ENCODE data around the gene MACROD2. TPM values are rescaled to one million over a fixed set of nuclear protein-coding genes. Genes with fewer than 3 reads are reported as not detected.

Gene MACROD2
- total RNA-seq, 4 donors from 2014 or later = 10.0 to 24.0 (median 17.0) TPM

DNA sequence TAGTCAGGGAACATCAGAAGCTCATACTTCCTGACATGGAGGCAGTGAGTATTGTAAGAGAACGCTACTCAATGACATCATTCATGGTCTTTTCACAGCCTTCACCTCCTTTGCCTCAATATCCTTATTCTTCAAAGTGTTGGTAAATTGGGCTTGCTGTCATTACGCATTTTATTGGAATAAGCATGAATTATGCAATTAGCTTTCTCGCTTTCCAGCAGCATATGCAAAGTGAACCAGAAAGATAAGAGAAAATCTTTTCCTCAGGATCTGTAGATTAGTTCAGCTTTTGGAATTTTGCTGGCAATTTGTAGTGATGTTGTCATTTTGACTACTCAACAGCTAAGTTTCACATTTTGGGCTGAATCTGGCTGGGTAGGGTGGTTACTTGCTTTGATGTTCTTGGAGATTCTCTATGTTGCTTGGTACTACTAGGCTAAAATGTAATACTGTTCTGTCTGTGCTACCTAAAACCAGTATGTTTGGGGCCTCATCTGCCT, 1565.8 kb downstream of the MACROD2 start:
- no peak for TF ChIP-seq POLR2A (IDR thresholded peaks at IDR 0.05)
- TF ChIP-seq, protein P1, sequence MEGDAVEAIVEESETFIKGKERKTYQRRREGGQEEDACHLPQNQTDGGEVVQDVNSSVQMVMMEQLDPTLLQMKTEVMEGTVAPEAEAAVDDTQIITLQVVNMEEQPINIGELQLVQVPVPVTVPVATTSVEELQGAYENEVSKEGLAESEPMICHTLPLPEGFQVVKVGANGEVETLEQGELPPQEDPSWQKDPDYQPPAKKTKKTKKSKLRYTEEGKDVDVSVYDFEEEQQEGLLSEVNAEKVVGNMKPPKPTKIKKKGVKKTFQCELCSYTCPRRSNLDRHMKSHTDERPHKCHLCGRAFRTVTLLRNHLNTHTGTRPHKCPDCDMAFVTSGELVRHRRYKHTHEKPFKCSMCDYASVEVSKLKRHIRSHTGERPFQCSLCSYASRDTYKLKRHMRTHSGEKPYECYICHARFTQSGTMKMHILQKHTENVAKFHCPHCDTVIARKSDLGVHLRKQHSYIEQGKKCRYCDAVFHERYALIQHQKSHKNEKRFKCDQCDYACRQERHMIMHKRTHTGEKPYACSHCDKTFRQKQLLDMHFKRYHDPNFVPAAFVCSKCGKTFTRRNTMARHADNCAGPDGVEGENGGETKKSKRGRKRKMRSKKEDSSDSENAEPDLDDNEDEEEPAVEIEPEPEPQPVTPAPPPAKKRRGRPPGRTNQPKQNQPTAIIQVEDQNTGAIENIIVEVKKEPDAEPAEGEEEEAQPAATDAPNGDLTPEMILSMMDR (IDR thresholded peaks at IDR 0.05) = no peak
- intact Hi-C loops (cut with DNase I; ENCODE audit: low total_unique reads) = no loop called here
- 91 to 95% methylated on average over 3 of the region's 3 CpGs for WGBS, 2 donors
- no peak for DNase-seq (ENCODE audit: low spot score in 2 of 2)
- H3K4me3 ChIP-seq (ENCODE audit: low read depth, poor library complexity, severe bottlenecking) = no peak overlapping the region

DNA sequence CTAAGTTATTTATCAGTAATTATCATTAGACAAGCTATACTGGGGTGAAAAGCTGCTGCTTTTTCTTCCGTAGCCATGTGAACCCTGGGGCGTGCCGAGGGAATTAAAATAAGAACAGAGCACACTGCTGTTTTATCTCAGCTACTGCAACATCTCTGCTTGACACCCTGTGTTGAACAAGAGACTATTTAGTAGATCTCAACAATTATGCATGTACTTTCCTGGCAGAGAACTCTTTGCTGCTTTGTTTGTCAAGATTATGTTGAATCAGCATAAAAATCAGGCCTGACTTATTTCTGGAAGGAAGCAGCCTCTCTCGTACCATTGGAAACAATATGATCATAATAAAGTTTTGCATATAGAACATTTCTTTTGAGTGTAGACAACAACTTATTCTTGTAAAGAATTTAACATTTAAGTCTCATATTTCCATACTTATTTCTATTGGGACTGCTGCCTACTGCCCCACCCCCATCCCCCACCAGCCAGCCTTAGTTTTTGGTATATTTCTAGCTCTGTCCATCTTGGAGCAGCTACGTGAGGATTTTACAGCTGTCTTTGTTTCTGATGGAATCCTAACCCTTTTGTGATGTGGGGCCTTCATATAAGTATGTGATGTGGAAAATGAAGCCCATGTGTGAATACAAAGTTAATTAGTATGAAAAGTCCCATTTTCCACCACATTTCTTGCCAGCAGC, 1566.5 kb downstream of the MACROD2 start:
- TF ChIP-seq, protein P1 (IDR thresholded peaks at IDR 0.05) = no peak
- TF ChIP-seq POLR2A (IDR thresholded peaks at IDR 0.05) = no peak
- DNase-seq (ENCODE audit: low spot score in 2 of 2) = no peak
- intact Hi-C loops (cut with DNase I; ENCODE audit: low total_unique reads) = no loop called here
- no peak overlapping the region for H3K4me3 ChIP-seq (ENCODE audit: low read depth, poor library complexity, severe bottlenecking)
- WGBS, 2 donors = 81 to 85% methylated on average over 5 of the region's 5 CpGs

DNA sequence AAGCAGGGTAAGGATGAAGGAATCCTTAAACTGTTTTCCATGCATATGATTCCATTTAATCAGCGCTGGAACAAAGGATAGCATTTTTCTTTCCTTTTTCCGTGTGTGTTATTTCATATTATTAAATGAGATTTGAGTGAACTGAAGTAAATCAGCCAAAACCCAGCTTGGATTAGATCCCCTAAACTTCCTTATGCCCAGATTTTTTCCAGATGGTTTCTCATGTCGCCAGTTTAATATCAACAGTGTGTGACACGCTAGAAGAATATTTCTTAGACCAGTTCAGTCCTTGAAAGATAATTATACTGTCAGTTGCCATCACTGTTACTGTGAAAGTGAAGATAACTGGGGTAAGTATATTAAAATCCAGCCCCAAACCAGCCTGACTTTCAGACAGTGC, 1568.5 kb downstream of the MACROD2 start:
- 62 to 71% methylated on average over 4 of the region's 4 CpGs for WGBS, 2 donors
- intact Hi-C loops (cut with DNase I; ENCODE audit: low total_unique reads) = no loop called here
- H3K4me3 ChIP-seq (ENCODE audit: low read depth, poor library complexity, severe bottlenecking) = no peak overlapping the region
- TF ChIP-seq, protein P1 (IDR thresholded peaks at IDR 0.05) = no peak
- TF ChIP-seq POLR2A (IDR thresholded peaks at IDR 0.05) = no peak
- DNase-seq (ENCODE audit: low spot score in 2 of 2) = no peak

DNA sequence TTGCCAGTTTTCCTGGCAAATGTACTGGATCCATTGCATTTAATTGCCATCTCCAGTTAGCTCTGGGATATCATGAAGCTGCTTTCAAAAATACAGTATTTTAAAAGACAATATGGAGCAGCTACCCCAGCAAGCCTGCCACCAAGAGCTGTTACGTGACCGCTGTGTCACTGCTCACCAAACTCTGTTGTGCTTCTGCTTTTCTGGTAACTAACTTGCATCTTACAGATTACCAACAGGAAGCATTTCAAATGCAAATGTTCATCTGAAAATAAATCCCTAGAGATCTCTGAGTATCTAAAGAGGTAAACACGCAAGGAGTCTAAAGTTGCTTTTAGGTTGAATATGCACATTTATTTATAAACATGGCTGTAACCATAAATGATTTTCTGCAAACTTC, 1569.7 kb downstream of the MACROD2 start:
- TF ChIP-seq, protein P1 (IDR thresholded peaks at IDR 0.05) = no peak
- no peak for TF ChIP-seq POLR2A (IDR thresholded peaks at IDR 0.05)
- WGBS, 2 donors = 89 to 92% methylated on average over 3 of the region's 3 CpGs
- H3K4me3 ChIP-seq (ENCODE audit: low read depth, poor library complexity, severe bottlenecking) = no peak overlapping the region
- DNase-seq (ENCODE audit: low spot score in 2 of 2) = no peak
- intact Hi-C loops (cut with DNase I; ENCODE audit: low total_unique reads) = no loop called here

DNA sequence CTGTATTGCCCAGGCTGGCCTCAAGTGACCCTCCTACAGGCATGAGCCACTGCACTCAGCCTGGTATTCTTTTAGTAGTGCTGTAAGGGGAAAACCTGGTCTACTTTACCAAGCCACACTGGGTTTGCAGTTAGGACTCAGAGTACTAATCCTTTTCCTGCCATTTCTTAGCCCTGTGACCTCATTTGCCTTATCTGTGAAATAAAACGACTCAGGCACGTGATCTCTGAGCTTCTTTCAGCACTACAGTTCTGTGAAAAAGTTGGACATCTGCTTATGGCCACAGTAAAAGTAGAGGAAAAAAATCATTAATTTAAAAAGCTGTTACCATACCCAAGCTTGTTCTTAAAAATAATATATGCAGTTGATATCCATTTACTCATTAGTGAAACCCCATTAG, 1570.5 kb downstream of the MACROD2 start:
- 63 to 65% methylated on average over 2 of the region's 2 CpGs for WGBS, 2 donors
- H3K4me3 ChIP-seq (ENCODE audit: low read depth, poor library complexity, severe bottlenecking) = no peak overlapping the region
- no peak for TF ChIP-seq POLR2A (IDR thresholded peaks at IDR 0.05)
- TF ChIP-seq, protein P1 (IDR thresholded peaks at IDR 0.05) = no peak
- intact Hi-C loops (cut with DNase I; ENCODE audit: low total_unique reads) = no loop called here
- DNase-seq (ENCODE audit: low spot score in 2 of 2) = no peak

DNA sequence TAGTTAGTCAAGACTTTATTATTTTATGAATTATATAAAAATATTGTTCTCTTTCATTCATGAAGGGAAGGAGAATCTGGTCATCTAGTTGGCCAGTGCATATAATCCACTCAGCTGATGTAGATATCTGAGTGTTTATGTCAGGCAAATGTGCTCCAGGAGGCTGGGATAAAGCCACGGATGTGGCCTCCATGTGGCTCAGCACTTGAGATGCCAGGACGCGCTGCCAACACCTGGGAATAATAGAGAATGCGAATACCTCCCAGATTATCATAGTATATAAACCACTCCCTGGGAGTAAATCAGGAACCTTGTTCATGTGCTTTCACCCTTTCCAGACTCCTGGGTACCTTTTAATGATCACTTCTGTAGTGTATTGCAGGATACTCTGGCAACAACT, 1571.9 kb downstream of the MACROD2 start:
- no peak for DNase-seq (ENCODE audit: low spot score in 2 of 2)
- no peak overlapping the region for H3K4me3 ChIP-seq (ENCODE audit: low read depth, poor library complexity, severe bottlenecking)
- WGBS, 2 donors = 64 to 89% methylated on average over 4 of the region's 4 CpGs
- TF ChIP-seq, protein P1 (IDR thresholded peaks at IDR 0.05) = no peak
- no peak for TF ChIP-seq POLR2A (IDR thresholded peaks at IDR 0.05)
- intact Hi-C loops (cut with DNase I; ENCODE audit: low total_unique reads) = no loop called here
